H9 (cell line): ENCODE data around the gene BRD7. TPM values are rescaled to one million over a fixed set of nuclear protein-coding genes. Genes with fewer than 3 reads are reported as not detected.

Experiments used
- DNase-seq: peaks from one replicate; pipeline ENCODE4 v3.0.0-alpha.2; 2017
- H2AFZ ChIP-seq: one replicate; pipeline ENCODE4 v1.6.1; 2013; ENCODE audit warnings: mild to moderate bottlenecking, low read length, control low read depth, moderate library complexity
- H2AK5ac ChIP-seq: 2 replicates; pipeline ENCODE4 v1.6.1; 2013; ENCODE audit warnings: low read length, control low read depth, mixed read lengths; ENCODE audit not compliant: insufficient read length
- H2BK120ac ChIP-seq: one replicate; pipeline ENCODE4 v1.6.1; 2013; ENCODE audit warnings: low read depth, mild to moderate bottlenecking, low read length, control low read depth, inconsistent platforms; ENCODE audit not compliant: poor library complexity, severe bottlenecking
- H2BK12ac ChIP-seq: 2 replicates; pipeline ENCODE4 v1.6.1; 2013; ENCODE audit warnings: low read length, control low read depth, mixed read lengths, low read depth; ENCODE audit not compliant: insufficient read length
- H2BK15ac ChIP-seq: 2 replicates; pipeline ENCODE4 v1.6.1; 2013; ENCODE audit warnings: low read depth, low read length, control low read depth
- H2BK20ac ChIP-seq: one replicate; pipeline ENCODE4 v1.6.1; 2013; ENCODE audit warnings: low read depth, mild to moderate bottlenecking, low read length, control low read depth, inconsistent platforms; ENCODE audit not compliant: poor library complexity, severe bottlenecking
- H2BK5ac ChIP-seq: 2 replicates; pipeline ENCODE4 v1.6.1; 2013; ENCODE audit warnings: low read length, control low read depth, mixed read lengths; ENCODE audit not compliant: insufficient read length
- H3K14ac ChIP-seq: 2 replicates; pipeline ENCODE4 v1.6.1; 2013; ENCODE audit warnings: low read length, control low read depth; ENCODE audit not compliant: insufficient read depth
- H3K18ac ChIP-seq: 2 replicates; pipeline ENCODE4 v1.6.1; 2013; ENCODE audit warnings: low read depth, mild to moderate bottlenecking, mixed read lengths, low read length, control low read depth; ENCODE audit not compliant: insufficient read length
- H3K23ac ChIP-seq: 2 replicates; pipeline ENCODE4 v1.6.1; 2013; ENCODE audit warnings: low read length, control low read depth, mixed read lengths, low read depth; ENCODE audit not compliant: insufficient read length
- H3K23me2 ChIP-seq: 2 replicates; pipeline ENCODE4 v1.6.1; 2013; ENCODE audit warnings: low read depth, mild to moderate bottlenecking, mixed read lengths, low read length, control low read depth; ENCODE audit not compliant: insufficient read length, poor library complexity, severe bottlenecking
- H3K27ac ChIP-seq: 2 replicates; pipeline ENCODE4 v1.5.1; 2013; ENCODE audit warnings: low read length, control low read depth, mixed read lengths, low read depth; ENCODE audit not compliant: insufficient read length
- H3K27me3 ChIP-seq: 2 replicates; pipeline ENCODE4 v1.6.1; 2013; ENCODE audit warnings: low read length, control low read depth, inconsistent platforms; ENCODE audit not compliant: insufficient read depth
- H3K4ac ChIP-seq: 2 replicates; pipeline ENCODE4 v1.6.1; 2013; ENCODE audit warnings: low read depth, mild to moderate bottlenecking, control low read depth, inconsistent platforms, low read length, moderate library complexity
- H3K4me1 ChIP-seq: 2 replicates; pipeline ENCODE4 v1.6.1; 2013; ENCODE audit warnings: low read length, control low read depth, inconsistent platforms; ENCODE audit not compliant: insufficient read depth
- H3K4me2 ChIP-seq: 2 replicates; pipeline ENCODE4 v1.6.1; 2013; ENCODE audit warnings: low read length, control low read depth, mixed read lengths; ENCODE audit not compliant: insufficient read length, insufficient read depth
- H3K56ac ChIP-seq: 2 replicates; pipeline ENCODE4 v1.6.1; 2013; ENCODE audit warnings: low read depth, mild to moderate bottlenecking, mixed read lengths, low read length, control low read depth; ENCODE audit not compliant: insufficient read length
- H3K79me1 ChIP-seq: 2 replicates; pipeline ENCODE4 v1.6.1; 2013; ENCODE audit warnings: low read depth, mild to moderate bottlenecking, moderate library complexity, low read length, control low read depth, inconsistent platforms; ENCODE audit not compliant: insufficient read depth, poor library complexity, severe bottlenecking
- H3K79me2 ChIP-seq: 2 replicates; pipeline ENCODE4 v1.6.1; 2013; ENCODE audit warnings: low read length, control low read depth, inconsistent platforms; ENCODE audit not compliant: insufficient read depth
- H3K9ac ChIP-seq: 2 replicates; pipeline ENCODE4 v1.6.1; 2013; ENCODE audit warnings: low read length, control low read depth, mixed read lengths; ENCODE audit not compliant: insufficient read length; ENCODE audit errors: extremely low read depth
- H3K9me3 ChIP-seq: one replicate; pipeline ENCODE4 v1.6.1; 2013; ENCODE audit warnings: low read depth, low read length, inconsistent platforms; ENCODE audit not compliant: control insufficient read depth
- H3T11ph ChIP-seq: one replicate; pipeline ENCODE4 v1.6.1; 2013; ENCODE audit warnings: mild to moderate bottlenecking, low read length, control low read depth, inconsistent platforms
- H4K20me1 ChIP-seq: one replicate; pipeline ENCODE4 v1.6.1; 2013; ENCODE audit not compliant: control insufficient read depth, insufficient read length, insufficient read depth
- H4K5ac ChIP-seq: 2 replicates; pipeline ENCODE4 v1.6.1; 2013; ENCODE audit warnings: low read depth, mild to moderate bottlenecking, mixed read lengths, low read length, control low read depth; ENCODE audit not compliant: insufficient read length
- H4K8ac ChIP-seq: replicated peaks from 2 replicates; pipeline ENCODE4 v1.6.1; 2013; ENCODE audit warnings: low read length, control low read depth, mixed read lengths, low read depth; ENCODE audit not compliant: insufficient read length
- H4K91ac ChIP-seq: 2 replicates; pipeline ENCODE4 v1.6.1; 2013; ENCODE audit warnings: low read depth, mild to moderate bottlenecking, moderate library complexity, mixed read lengths, low read length, control low read depth; ENCODE audit not compliant: insufficient read length
- H3K27ac Mint-ChIP-seq, 3 experiments: 2 replicates in 2 of 3; 3 replicates in 1 of 3; pipeline ENCODE4 v1.8.0; 2020 to 2021; ENCODE audit warnings: mixed read lengths in 3 of 3, mild to moderate bottlenecking in 1 of 3, moderate library complexity in 1 of 3
- H3K27me3 Mint-ChIP-seq: 2 replicates; pipeline ENCODE4 v1.8.0; 2021; ENCODE audit warnings: low read depth, mild to moderate bottlenecking, moderate library complexity, mixed read lengths
- H3K36me3 Mint-ChIP-seq, 3 experiments: 2 replicates in 2 of 3; 3 replicates in 1 of 3; pipeline ENCODE4 v1.8.0; 2020 to 2021; ENCODE audit warnings: low read depth in 3 of 3, mixed read lengths in 3 of 3; ENCODE audit not compliant: insufficient read depth in 1 of 3
- H3K4me1 Mint-ChIP-seq, 2 experiments: 2 replicates each; pipeline ENCODE4 v1.8.0; 2020; ENCODE audit warnings: mixed read lengths in 2 of 2
- H3K4me3 Mint-ChIP-seq, 2 experiments: 2 replicates in 1 of 2; 3 replicates in 1 of 2; pipeline ENCODE4 v1.8.0; 2020 to 2021; ENCODE audit warnings: mild to moderate bottlenecking in 2 of 2, mixed read lengths in 2 of 2, moderate library complexity in 1 of 2
- H3K9me3 Mint-ChIP-seq, 2 experiments: 2 replicates in 1 of 2; 3 replicates in 1 of 2; pipeline ENCODE4 v1.8.0; 2020; ENCODE audit warnings: mild to moderate bottlenecking in 2 of 2, mixed read lengths in 2 of 2, moderate library complexity in 1 of 2
- WGBS: extraction: QIAGEN DNeasy Blood & Tissue Kit; methylation state at CpG from one replicate; pipeline ENCODE4 v1.1.7; 2013; ENCODE audit warnings: missing lambda C conversion rate, low lambda C conversion rate, mixed read lengths; ENCODE audit not compliant: insufficient read length; ENCODE audit errors: extremely low coverage; 5-methylcytosine and 5-hydroxymethylcytosine counted together
- total RNA-seq: library from RNA; stranded (reverse); gene quantifications from 2 replicates; pipeline ENCODE4 v1.2.1, GENCODE V29; 2021
- TF ChIP-seq, protein P1 (sequence below): fragments of 200-600 bp; sonication (generic); conservative IDR thresholded peaks from 3 replicates; pipeline ENCODE4 v1.8.0; 2021; ENCODE audit warnings: antibody characterized with exemption, mild to moderate bottlenecking

Gene BRD7
- total RNA-seq, 1 experiment from 2014 or later = 112 TPM

DNA sequence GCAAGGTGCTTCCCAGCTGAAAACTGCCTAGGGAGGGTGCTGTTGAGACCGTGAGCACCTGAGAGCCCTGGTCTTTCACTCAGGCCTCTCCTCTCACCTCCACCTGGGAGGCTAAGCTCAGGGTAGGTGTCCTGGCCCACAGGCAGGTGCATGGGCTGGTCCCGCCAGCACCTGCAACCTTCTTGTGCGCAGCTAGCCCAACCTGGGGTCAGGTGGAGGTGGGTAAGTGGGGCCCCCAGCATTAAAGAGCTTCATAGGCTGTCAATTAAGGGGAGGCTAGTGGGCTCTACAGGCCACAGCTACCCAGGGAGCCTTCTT lies 93.7 kb downstream of the BRD7 start:
- no peaks in the 10 kb centered on the region for H3K9me3 ChIP-seq
- Mint-ChIP-seq H3K27ac (no peak overlapping the region), H3K36me3 (peaks cover 0 to 5% (median 0%) of the 10 kb centered on the region in 3 experiments; a peak in 3 of 7 replicates), H3K4me3 (no peak overlapping the region), H3K9me3 (peaks cover 0 to 2% of the 10 kb centered on the region in 2 experiments; a peak in 2 of 5 replicates), H3K27me3 (no peaks in the 10 kb centered on the region; the same call in 1 of the 2 replicates), H3K4me1 (peaks cover 11 to 17% of the 10 kb centered on the region in 2 experiments)
- H3K27ac ChIP-seq = no peak overlapping the region
- H4K8ac ChIP-seq = no peak overlapping the region
- H4K5ac ChIP-seq = no peak overlapping the region
- H4K20me1 ChIP-seq = no peaks in the 10 kb centered on the region
- H3K14ac ChIP-seq = no peak overlapping the region
- H3K23me2 ChIP-seq = no peaks in the 10 kb centered on the region
- no peak for DNase-seq
- H3K9ac ChIP-seq = no peak overlapping the region
- no peaks in the 10 kb centered on the region for H3K27me3 ChIP-seq
- H2BK120ac ChIP-seq = no peak overlapping the region
- no peak overlapping the region for H2BK12ac ChIP-seq
- 0 out of 2 replicates have a peak, but pooled peaks cover 3% of the 10 kb centered on the region for H3K4me1 ChIP-seq
- no peaks in the 10 kb centered on the region for H3K79me1 ChIP-seq
- no peak overlapping the region for H3K4ac ChIP-seq
- H3K56ac ChIP-seq = no peak overlapping the region
- no peak overlapping the region for H2AK5ac ChIP-seq
- H4K91ac ChIP-seq = no peak overlapping the region
- no peaks in the 10 kb centered on the region for H3K79me2 ChIP-seq
- H2BK20ac ChIP-seq = no peak overlapping the region
- no peak overlapping the region for H2BK5ac ChIP-seq
- H3K18ac ChIP-seq = no peak overlapping the region
- TF ChIP-seq, protein P1, sequence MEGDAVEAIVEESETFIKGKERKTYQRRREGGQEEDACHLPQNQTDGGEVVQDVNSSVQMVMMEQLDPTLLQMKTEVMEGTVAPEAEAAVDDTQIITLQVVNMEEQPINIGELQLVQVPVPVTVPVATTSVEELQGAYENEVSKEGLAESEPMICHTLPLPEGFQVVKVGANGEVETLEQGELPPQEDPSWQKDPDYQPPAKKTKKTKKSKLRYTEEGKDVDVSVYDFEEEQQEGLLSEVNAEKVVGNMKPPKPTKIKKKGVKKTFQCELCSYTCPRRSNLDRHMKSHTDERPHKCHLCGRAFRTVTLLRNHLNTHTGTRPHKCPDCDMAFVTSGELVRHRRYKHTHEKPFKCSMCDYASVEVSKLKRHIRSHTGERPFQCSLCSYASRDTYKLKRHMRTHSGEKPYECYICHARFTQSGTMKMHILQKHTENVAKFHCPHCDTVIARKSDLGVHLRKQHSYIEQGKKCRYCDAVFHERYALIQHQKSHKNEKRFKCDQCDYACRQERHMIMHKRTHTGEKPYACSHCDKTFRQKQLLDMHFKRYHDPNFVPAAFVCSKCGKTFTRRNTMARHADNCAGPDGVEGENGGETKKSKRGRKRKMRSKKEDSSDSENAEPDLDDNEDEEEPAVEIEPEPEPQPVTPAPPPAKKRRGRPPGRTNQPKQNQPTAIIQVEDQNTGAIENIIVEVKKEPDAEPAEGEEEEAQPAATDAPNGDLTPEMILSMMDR = no peak
- H2BK15ac ChIP-seq = no peak overlapping the region
- WGBS = no CpG with 5 or more reads among the region's 3 CpGs
- no peak overlapping the region for H3T11ph ChIP-seq
- no peak overlapping the region for H2AFZ ChIP-seq
- no peak overlapping the region for H3K4me2 ChIP-seq
- H3K23ac ChIP-seq = no peak overlapping the region
